Activated naive CD4-positive, alpha-beta T cell (primary cell): Measurements from ENCODE around the gene CADM2.

ENCODE experiments used
- DNase-seq, 4 experiments: peaks; one replicate each; lab custom pipeline; 2025; lab: John Stamatoyannopoulos, UW

The CADM2 gene

DNA sequence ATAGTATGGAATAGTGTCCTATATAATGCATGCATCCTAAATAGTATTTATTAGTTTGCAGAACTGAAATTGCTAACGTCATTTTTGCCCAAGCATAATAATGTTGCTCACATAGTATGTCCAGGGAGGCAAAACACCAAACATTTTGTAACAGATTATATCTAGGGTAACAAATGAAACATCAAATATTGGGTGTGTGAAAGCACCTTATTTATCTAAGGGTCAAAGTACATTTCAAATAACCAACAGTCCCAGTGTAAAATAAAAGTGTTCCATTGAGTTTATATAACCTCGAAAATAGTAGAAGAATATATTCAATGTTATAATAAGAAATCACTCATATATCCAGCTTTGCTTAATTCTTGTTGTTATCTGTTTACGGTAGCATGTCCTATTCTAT lies 363.1 kb downstream of the CADM2 start:
- DNase-seq, result no peak

GRCh38 chr3:85330071-85330470 lies 371.3 kb downstream of the CADM2 start:
- DNase-seq, result no peak

DNA sequence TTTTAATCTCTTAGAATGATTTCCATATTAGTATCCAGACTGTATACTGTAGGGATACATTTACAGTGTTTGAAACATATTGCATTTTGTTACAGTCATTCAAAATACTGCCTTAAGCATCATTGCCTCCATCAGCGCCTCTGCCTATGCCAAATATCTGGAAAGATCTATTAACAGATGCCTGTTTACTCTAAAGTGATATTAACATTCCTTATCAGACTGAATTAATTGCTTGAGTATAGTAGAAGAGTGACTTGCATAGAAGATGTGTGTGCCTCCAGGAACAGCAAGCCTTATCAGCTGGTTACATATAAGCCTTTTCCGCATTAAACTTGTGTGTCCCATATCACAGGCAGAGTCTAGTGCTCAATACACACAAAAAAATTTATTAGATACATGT lies 379.1 kb downstream of the CADM2 start:
- no peak for DNase-seq

- no peak for DNase-seq
These were observed 384.1 kb downstream of the CADM2 start for GRCh38 chr3:85342915-85343314.

GRCh38 chr3:85355572-85355971 lies 396.8 kb downstream of the CADM2 start:
- no peak for DNase-seq

DNA sequence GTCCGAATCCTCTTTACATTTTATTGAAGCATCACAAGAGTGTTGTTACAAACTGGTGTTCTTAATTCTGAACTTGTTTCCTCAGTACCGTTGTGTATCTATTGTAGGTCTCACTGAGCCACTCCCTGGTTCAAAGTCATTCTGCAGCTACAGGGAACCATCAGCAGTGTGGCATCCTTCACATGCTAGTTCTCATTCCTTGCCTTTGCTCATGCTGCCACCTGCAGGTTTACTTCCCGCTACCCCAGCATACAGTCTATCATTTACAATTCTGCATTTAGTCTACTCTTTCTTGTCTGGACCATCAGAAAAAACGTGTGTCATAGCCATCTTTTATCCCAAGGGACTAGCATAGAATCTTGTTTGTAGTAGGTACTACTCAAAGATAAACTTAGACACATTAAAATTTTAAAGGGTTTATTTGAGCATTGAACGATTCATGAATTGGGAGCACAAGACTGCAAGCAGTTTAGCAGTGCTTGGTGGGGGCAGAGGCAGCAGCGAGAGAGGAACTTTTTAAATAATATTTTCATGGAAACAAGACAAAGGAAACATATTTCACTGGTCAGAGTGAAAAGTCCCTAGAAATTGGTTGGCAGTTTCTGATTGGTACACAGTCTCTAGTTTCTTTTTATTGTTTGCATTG lies 402.1 kb downstream of the CADM2 start:
- no peak for DNase-seq

- DNase-seq, result no peak
These were observed 405.6 kb downstream of the CADM2 start for GRCh38 chr3:85364296-85364909.

DNA sequence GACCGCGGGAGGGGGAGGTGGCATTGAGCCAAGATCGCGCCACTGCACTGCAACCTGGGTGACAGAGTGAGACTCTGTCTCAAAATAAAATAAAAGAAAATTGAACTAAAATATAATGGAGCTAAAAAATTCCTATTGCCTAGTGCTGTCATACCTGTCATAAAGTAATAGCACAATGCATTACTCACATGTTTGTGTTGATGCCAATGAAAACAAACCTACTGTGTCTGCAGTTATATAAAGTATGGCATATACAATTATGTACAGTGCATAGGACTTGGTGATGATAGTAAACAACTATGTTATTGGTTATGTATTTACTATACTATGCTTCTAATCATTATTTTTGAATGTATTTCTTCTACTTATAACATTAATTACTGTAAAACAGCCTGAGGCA lies 411.6 kb downstream of the CADM2 start:
- DNase-seq, result no peak

DNA sequence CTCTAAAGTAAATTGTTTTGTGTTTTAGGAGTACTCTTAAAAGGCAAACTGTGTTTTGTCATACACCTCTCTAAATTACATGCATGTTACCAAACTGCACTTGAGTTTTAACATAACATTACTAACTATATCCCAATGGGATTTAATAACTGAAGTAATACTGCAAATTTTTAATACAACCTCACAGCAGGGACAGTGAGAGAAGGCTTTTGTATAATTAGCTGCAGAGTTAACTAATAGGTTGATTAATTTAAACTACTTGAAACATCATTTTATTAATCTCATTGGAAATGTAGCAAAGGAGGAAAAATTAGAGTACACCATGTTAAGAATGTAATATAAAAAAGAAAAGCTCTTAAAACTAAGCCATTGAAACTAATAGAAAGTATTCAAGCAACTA lies 417.3 kb downstream of the CADM2 start:
- DNase-seq, result no peak

GRCh38 chr3:85377115-85377514 lies 418.3 kb downstream of the CADM2 start:
- no peak for DNase-seq

DNA sequence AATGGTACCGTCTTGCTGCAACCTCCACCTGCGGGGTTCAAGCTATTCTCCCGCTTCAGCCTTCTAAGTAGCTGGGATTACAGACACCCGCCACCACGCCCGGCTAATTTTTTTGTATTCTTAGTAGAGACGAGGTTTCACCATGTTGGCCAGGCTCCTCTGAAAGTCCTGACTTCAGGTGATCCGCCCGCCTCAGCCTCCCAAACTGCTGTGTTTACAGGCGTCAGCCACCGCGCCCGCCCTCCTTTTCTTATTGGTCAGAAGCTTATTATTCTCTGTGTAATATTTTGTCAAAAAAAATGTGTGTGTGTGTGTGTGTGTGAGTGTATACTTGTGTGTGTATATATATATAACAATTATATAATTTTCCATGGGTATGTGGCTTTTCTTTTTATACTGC lies 425.6 kb downstream of the CADM2 start:
- no peak for DNase-seq

- no peak for DNase-seq
These were observed 429.2 kb downstream of the CADM2 start for GRCh38 chr3:85387913-85388505.

DNA sequence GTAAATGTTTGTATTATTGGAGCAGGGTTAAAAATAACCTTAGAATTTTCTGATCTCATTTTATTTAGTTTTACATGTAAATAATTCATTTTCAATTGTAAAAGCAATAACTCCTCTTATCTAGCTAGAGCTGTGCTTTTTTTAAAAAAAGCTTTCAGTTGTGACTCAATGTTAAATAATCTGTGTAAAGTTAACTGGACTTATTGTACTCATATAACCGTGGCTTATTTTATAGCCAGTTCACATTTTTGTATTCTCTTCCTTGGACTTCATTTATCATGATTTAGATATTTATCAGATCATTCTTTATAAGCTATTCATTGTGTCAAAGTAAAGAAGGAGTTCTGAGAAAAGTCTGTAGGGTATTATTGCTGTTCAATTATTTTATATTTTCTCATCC lies 435.6 kb downstream of the CADM2 start:
- DNase-seq, result no peak

DNA sequence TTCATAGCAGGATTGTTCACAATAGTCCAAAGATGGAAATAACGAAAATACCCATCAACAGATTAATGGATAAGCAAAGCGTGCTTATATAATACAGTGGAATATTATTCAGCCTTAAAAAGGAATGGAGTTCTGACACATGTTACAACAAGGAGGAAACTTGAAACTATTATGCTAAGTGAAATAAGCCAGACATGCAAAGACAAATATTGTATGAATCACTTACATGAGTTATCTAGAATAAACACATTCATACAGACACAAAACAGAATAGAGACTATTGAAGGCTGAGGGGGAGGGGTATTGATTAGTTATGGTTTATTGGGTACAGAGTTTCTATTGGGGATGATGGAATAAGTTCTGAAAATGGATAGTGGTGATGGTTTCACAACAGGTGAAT lies 438.6 kb downstream of the CADM2 start:
- DNase-seq, result no peak

GRCh38 chr3:85426121-85426520 lies 467.3 kb downstream of the CADM2 start:
- no peak for DNase-seq

DNA sequence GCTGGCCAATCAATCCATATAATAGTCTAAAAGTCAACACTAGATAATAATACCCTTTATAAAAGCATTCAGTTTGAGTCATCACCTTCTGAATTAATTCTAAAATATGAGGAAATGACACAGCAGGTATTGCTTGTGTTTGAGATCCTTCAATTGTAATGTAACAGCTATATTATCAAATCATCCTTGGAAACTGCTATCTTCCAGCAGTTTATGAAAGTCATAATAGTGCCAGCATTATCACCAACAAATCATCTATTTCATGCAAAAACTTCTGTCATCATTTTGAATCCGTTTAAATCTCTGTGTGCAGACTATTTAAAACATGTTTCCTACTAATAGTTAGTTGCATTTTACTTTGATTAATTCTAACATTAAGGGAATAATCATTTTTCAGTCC lies 468.7 kb downstream of the CADM2 start:
- no peak for DNase-seq

DNA sequence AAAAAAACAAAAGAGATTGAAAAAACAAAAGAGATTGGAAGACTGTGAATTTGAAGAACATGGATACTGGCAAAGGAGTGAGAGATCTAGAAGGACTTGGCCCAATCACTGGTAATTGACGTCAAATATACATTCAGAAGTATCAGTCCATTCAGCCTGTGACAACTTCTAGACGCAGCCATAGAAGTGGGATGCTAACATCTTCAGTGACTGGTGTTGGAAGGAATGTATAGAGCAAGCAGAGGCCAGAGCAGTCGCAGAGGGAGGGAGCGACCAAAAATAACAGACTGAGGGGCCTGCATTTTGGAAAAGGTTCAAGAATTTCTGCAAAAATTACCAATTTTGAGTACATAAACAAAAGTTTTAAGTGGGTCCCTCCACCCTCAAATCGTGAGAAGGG lies 473.3 kb downstream of the CADM2 start:
- DNase-seq, result no peak

- no peak for DNase-seq
These were observed 474.5 kb downstream of the CADM2 start for GRCh38 chr3:85433319-85433718.

- no peak for DNase-seq
These were observed 496.9 kb downstream of the CADM2 start for GRCh38 chr3:85455561-85456200.

DNA sequence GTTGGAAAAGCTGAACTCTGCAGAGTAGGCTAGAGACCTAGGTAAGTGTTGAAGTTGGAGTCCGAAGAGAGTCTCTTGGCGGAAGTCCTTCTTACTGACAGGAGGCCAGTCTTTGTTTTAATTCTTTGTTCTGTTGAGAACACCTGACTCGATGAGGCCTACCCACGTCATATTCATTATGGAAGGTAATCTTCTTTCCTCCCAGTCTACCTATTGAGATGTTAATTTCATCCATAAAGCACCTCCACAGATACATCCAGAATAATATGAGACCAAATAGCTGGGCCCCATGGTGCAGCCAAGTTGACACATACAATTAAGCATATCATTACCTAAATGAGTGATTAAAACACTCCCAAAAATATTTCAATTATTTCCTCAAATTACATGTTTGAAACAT lies 515.5 kb downstream of the CADM2 start:
- no peak for DNase-seq

GRCh38 chr3:85475346-85475745 lies 516.6 kb downstream of the CADM2 start:
- no peak for DNase-seq

DNA sequence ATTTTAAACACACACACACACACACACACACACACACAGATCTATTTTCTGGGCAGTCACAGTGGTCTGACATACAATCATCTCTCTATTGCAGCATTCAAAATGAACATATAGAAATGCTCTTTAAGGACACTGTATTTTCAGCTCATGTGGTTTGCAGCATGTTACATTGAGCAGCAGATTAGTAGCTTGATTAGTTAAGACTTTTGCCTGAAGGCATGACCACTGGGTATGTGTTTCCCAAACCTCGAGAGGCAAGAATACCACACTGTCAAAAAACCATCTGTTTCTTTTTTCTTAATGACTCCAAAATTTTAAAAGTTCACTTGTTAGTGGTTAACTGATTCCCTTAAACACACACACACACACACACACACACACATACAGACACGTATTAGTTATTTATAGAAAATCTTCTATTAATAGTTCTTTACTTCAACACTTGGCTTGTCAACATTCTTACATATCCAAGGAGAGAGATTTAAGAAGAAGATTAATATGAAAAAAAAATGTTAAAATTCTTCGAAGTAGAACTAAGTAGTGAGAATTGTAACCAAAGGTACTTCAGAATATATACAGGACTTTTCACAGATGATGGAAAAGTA lies 518.2 kb downstream of the CADM2 start:
- no peak for DNase-seq
